Fibroblast of pulmonary artery (primary cell): ENCODE data around the gene KAZALD1.

ENCODE experiments used
- DNase-seq: peaks from one replicate; pipeline ENCODE4 v3.0.0-alpha.2; 2010; ENCODE audit warnings: low read depth
- H3K4me3 ChIP-seq: replicated peaks from 2 replicates; pipeline ENCODE4 v1.5.1; 2011; ENCODE audit warnings: low read depth, mild to moderate bottlenecking, control low read depth, low read length, moderate library complexity
- CTCF ChIP-seq: IDR thresholded peaks from 2 replicates; pipeline ENCODE4 v1.5.1; 2011; ENCODE audit warnings: mild to moderate bottlenecking, control low read depth, low read length, inconsistent platforms; ENCODE audit errors: missing control alignments

Gene KAZALD1

GRCh38 chr10:101076630-101077029 lies 14.8 kb downstream of the KAZALD1 start:
- H3K4me3 ChIP-seq = no peak overlapping the region
- no peak for TF ChIP-seq CTCF
- no peak for DNase-seq

DNA sequence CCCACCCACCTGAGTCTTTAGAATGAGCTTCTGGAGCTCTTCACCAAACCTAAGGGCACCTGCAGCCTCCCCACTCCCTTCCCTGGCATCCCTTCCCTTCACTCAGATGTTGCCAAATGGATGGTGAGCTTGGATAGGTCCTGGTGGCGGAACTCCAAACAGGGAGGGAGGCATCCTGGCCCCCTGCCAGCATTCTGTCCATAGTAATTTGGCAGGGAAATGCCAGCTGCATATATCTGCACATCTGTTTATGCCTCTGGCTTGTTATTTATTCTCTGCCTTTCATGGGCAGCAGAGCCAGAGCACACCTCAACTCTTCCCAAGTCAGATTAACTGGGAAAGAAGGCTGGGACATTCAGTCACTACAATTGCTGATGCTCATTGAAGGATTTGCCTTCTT lies 18.1 kb downstream of the KAZALD1 start:
- no peak overlapping the region for H3K4me3 ChIP-seq
- no peak for DNase-seq
- TF ChIP-seq CTCF = no peak

DNA sequence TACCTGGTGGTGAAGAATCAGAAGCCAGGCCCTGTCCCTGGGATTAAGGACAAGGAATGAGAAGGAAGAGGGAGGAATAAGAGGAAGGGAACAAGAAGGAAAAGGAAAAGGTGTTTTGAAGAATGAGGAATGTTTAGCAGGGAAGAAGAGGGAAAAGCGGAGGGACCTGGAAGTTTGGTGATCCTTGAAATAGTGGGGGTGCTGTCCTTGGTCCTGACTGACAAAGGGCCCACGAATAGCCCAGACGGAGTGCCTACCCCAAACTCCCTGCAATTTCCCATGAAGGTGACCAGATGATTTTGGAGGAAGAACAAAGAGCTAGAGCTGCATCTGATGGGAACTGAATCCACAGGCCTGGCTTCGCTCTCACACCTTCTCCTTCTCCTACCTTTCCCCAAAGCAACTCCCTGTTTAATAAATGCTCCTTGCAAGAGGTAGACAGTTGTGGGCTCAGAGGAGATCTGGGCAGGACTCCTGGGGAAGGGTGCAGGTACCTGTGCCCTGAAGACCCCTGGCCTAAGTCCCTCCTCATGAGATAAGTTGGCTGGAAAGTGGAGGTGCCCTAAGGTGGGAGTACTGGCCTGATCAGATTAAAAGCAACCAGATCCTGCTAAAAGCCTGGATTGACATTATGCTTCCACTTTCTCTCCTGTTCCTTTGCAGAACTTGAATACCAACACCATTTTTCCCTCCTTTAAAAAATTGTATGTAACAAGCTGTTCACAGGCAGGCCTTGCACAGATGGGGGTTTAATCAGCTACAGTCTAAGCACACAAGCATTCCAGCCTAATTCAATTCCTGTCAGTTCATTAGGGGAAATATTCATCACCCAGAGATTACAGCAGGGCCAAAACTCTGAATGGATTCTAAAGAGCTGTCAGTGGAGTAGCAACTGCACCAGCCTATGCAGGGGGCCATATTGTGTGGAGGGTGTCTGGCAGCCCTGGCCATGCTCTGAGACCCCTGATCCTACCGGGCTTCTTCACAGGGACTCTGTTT lies 19.4 kb downstream of the KAZALD1 start:
- no peak for TF ChIP-seq CTCF
- no peak overlapping the region for H3K4me3 ChIP-seq
- peak; percentile 40 for DNase-seq

GRCh38 chr10:101085846-101086245 lies 24.1 kb downstream of the KAZALD1 start:
- no peak for DNase-seq
- no peak overlapping the region for H3K4me3 ChIP-seq
- TF ChIP-seq CTCF = no peak

DNA sequence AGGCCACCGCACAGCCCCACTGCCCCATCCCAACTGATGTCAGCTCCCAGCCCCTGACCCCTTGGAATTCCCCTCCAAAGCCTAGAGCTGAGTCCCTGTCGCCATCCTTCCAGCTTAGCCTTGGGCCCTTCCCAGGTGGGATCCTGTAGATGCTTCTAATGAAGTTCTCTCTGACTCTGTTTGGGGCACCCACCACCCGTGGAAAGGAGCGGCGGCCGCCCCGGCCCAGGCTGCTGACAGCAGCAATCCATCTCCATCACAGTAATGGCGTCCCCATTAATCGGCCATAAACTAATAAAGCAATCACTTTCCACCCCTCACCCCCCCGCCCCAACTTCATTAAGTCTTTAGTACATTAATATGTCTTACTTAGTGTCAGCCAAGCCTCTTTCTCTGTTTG lies 25.6 kb downstream of the KAZALD1 start:
- no peak for DNase-seq
- H3K4me3 ChIP-seq = no peak overlapping the region
- no peak for TF ChIP-seq CTCF

DNA sequence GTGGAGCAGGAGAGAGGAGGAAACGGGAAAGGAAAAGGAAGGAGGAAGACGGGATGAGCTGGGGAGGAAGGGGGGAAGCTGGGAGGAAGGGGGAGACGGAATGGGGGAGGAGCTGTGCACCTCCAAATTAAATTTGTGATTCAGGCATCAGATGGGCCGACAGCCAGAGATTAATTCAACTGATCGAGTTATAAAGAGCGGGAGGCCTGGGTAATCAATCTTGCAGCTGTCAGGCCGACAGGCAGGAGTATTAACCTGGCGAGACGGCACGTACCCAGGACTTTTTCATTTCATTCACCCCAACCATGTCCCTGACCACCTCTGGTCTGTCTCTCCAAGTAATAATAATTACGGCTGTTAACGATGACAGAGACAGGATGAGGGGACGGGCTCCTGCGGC lies 26.2 kb downstream of the KAZALD1 start:
- no peak for TF ChIP-seq CTCF
- no peak for DNase-seq
- H3K4me3 ChIP-seq = no peak overlapping the region
